Motor neuron (in vitro differentiated cells): ENCODE data around the gene LRP5. TPM values are rescaled to one million over a fixed set of nuclear protein-coding genes. Genes with fewer than 3 reads are reported as not detected.
"Not testable (repeated sequence)": the region's sequence is repeated elsewhere in the genome, so short reads cannot be mapped to it uniquely, and the experiment has no call there.

ENCODE experiments used
- ATAC-seq, 8 experiments: fragments of 200-7000 bp; cut with Tn5 transposase; replicated peaks in 6 of 8; 2 replicates each; pipeline ENCODE4 v1.8.0; 2021; ENCODE audit warnings: mild to moderate bottlenecking in 8 of 8, moderate library complexity in 8 of 8
- H3K27ac ChIP-seq, 2 donors: fragments of 250-450 bp; sonication (Bioruptor Pico); 2 replicates each; pipeline ENCODE4 v1.9.0; 2021; ENCODE audit warnings: antibody characterized with exemption in 2 of 2, mild to moderate bottlenecking in 2 of 2, moderate library complexity in 1 of 2
- H3K4me1 ChIP-seq, 2 donors: fragments of 250-450 bp; sonication (Bioruptor Pico); replicated peaks in 1 of 2; 2 replicates each; pipeline ENCODE4 v1.6.1; 2021; ENCODE audit warnings: antibody characterized with exemption in 2 of 2, mild to moderate bottlenecking in 2 of 2, moderate library complexity in 1 of 2
- H3K4me3 ChIP-seq, 5 donors: fragments of 250-450 bp; sonication (Bioruptor Pico); 2 replicates each; pipeline ENCODE4 v1.9.0; 2021; ENCODE audit warnings: antibody characterized with exemption in 5 of 5, mild to moderate bottlenecking in 5 of 5, moderate library complexity in 4 of 5
- WGBS, 10 experiments: fragments of 450-650 bp; shearing (Covaris generic); methylation state at CpG; one replicate each; pipeline ENCODE4 v1.0.0; 2022; 5-methylcytosine and 5-hydroxymethylcytosine counted together
- in situ Hi-C, 9 experiments: fragments of 400-800 bp; cut with MboI; loops; one replicate each; pipeline ENCODE4 v1.15.0; 2021; ENCODE audit warnings: low sequenced_read_pairs in 9 of 9, low pct_unique_long_range_greater_than_20kb in 2 of 9; ENCODE audit not compliant: unreplicated experiment in 9 of 9
- total RNA-seq, 8 experiments: library from RNA; unstranded; fragments of 300-600 nt; gene quantifications; 2 replicates each; pipeline versions ENCODE4 v1.2.3 to v1.2.4, GENCODE V29; 2022

The LRP5 gene
- total RNA-seq, 8 experiments from 2014 or later, result 4.8 to 49.4 (median 14.0) TPM

DNA sequence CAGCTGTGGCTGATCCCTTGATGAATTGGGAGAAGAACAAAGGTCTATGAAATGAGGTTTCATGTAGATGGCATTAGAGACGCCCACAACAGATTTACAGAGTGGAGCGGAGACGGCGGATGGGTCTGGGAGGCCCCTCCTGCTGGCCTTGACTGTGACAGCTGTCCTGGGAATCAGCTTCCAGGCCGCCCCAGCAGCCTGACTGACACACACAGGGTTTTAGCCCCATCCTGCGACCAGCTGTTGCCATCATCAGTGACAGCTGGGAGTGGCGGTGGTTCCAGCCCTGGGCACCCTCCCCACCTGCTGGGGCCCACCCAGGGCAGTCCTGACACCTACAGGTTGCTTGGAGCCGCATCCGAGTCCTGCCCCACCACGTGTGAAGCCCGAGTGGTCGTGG lies 84.1 kb downstream of the LRP5 start:
- in situ Hi-C loops, result no loop called here
- peak in 5 of 8 experiments; percentile 79 to 95 (median 94) for ATAC-seq
- 20 to 100% methylated on average over 1 to 4 of the region's 12 CpGs; no CpG with 5 or more reads in 8 of the 10 experiments for WGBS, 10 experiments

DNA sequence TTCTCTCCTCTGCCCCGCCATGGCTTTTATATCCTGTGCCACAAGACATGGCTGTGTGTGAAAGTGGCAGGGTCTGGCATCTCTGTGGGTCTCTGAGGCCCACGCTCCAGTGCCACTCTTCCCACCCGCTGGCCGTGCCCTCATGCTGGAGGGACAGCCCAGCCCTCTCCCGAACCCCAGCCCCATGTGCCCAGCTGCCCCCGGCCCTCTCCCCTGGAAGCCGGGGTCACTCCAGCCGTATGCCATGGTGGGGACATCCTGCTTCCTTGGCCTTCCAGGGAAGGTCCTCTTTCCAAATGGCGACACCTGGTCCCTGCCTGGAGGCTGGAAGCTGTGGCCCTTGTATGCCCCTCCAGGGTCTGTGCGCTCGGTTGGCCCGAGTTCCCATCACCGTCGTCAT lies 84.9 kb downstream of the LRP5 start:
- peaks cover 16 to 22% of the 10 kb centered on the region in 2 donors for H3K4me1 ChIP-seq
- WGBS, 10 experiments, result 40 to 80% methylated on average over 1 to 2 of the region's 14 CpGs; no CpG with 5 or more reads in 8 of the 10 experiments
- in situ Hi-C loops, result no loop called here
- H3K27ac ChIP-seq, result peak overlapping the region; percentile 56 to 70
- no peak overlapping the region for H3K4me3 ChIP-seq
- ATAC-seq, result no peak

More for the DNA sequence above, 84.1 kb downstream of the LRP5 start:
- peak overlapping the region; percentile 56 to 70 for H3K27ac ChIP-seq
- H3K4me1 ChIP-seq, result peaks cover 16 to 22% of the 10 kb centered on the region in 2 donors
- no peak overlapping the region for H3K4me3 ChIP-seq

DNA sequence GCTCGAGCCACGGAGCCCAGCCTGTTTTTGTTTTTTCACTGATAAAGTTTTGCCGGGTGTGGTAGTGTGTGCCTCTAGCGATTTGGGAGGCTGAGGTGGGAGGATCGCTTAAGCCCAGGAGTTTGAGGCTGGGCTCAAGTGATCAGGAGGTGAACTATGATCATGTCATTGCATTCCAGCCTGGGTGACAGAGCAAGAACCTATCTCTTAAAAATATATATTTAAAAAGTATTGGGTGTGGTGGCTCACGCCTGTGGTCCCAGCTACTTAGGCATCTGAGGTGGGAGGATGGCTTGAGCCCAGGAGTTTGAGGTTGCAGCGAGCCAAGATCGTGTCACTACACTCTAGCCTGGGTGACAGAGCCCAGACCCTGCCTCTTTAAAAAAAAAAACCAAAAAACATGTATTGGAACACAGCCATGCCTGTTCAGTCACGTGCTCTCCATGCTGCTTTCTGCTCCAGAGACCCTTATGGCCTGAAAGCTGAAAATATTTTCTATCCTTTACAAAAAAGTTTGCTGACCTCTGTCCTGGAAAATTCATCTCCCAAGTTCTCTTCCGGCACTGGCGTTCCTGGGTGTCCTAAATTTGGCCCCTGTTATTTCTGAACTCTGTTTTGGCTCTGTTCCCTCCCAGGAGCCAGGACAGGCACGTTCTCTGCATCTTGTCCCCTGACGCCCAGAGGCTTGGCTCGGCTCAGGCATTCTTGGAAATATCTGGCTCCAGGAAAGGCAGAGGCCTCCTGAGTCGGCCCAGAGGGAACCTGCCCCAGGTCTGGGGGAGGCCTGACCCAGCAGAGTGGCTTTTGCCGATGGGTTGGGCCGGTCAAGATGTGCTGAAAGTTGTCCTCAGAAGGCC lies 86.8 kb downstream of the LRP5 start:
- H3K4me3 ChIP-seq, result no peak overlapping the region
- in situ Hi-C loops, result no loop called here
- peaks cover 16 to 22% of the 10 kb centered on the region in 2 donors for H3K4me1 ChIP-seq
- ATAC-seq, result peak in 2 of 8 experiments; percentile 43 to 49
- 27 to 100% (median 87%) methylated on average over 2 to 16 of the region's 17 CpGs for WGBS, 10 experiments
- no peak overlapping the region for H3K27ac ChIP-seq

DNA sequence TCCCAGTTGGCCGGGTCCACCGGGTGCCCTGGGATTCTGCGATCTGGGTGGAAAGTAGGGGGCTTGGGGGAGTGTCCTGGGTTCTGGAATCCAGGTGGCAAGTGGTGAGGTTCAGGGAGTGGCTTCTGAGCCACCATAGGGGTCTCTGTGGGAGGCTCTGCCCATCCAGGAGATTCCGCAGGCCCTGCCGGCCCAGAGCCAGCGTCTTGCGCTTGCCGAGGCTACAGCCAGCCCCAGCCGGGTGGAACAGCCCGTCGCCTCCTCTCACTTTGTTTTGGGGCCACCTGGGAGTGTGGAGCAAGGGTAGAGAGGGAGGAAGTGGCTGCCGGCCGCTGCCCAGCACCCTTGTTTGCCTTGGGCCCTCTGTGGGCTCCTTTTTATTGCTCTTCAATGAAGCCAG lies 87.5 kb downstream of the LRP5 start:
- WGBS, 10 experiments, result 60 to 100% (median 79%) methylated on average over 1 to 6 of the region's 13 CpGs; no CpG with 5 or more reads in 6 of the 10 experiments
- no peak for ATAC-seq

GRCh38 chr11:68400584-68400983 lies 88.2 kb downstream of the LRP5 start:
- not testable (repeated sequence) for H3K27ac ChIP-seq, H3K4me3 ChIP-seq, ATAC-seq
- H3K4me1 ChIP-seq, result peaks cover 16 to 21% of the 10 kb centered on the region in 2 donors
- in situ Hi-C loops, result loop anchor here in 1 of 9 experiments (25.0 kb wide), 1 partner anchor 163 kb away; no protein-coding TSS in a partner anchor
- 83 to 100% (median 96%) methylated on average over 1 to 6 of the region's 7 CpGs for WGBS, 10 experiments

More for the DNA sequence above, 87.5 kb downstream of the LRP5 start:
- H3K4me3 ChIP-seq, result no peak overlapping the region
- in situ Hi-C loops, result loop anchor here in 1 of 9 experiments (25.0 kb wide), 1 partner anchor 163 kb away; no protein-coding TSS in a partner anchor
- peaks cover 16 to 22% of the 10 kb centered on the region in 2 donors for H3K4me1 ChIP-seq
- H3K27ac ChIP-seq, result no peak overlapping the region

DNA sequence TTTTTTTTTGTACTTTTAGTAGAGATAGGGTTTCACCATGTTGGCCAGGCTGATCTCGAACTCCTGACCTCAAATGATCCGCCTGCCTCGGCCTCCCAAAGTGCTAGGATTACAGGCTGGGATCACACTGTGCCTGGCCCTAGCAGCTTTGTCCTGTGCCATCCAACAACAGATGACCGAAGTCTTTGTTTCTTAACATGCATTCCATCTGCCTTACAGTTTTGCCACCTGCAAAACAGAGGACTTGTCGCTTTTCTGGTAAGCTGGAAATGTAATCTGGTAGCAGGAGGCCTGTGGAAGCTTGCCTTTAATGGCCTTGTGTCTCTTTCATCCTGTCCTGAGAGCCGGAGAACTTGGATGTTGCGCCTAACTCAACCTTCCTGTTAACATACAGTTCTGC lies 89.5 kb downstream of the LRP5 start:
- H3K4me3 ChIP-seq, result no peak overlapping the region
- 40 to 100% (median 81%) methylated on average over 1 to 5 of the region's 7 CpGs; no CpG with 5 or more reads in 3 of the 10 experiments for WGBS, 10 experiments
- H3K27ac ChIP-seq, result no peak overlapping the region
- in situ Hi-C loops, result loop anchor here in 1 of 9 experiments (25.0 kb wide), 1 partner anchor 165 kb away; no protein-coding TSS in a partner anchor
- no peak for ATAC-seq
- peaks cover 4 to 9% of the 10 kb centered on the region in 2 donors for H3K4me1 ChIP-seq

- Histone ChIP-seq H3K4me3 (no peak overlapping the region), H3K4me1 (peaks cover 0 to 7% of the 10 kb centered on the region in 2 donors), H3K27ac (no peak overlapping the region)
- ATAC-seq, result peak in 1 of 8 experiments; percentile 31
- 80 to 100% (median 100%) methylated on average over 1 to 8 of the region's 15 CpGs; no CpG with 5 or more reads in 1 of the 10 experiments for WGBS, 10 experiments
- in situ Hi-C loops, result loop anchor here in 1 of 9 experiments (25.0 kb wide), 1 partner anchor 165 kb away; no protein-coding TSS in a partner anchor
Measured at GRCh38 chr11:68402355-68403031, 90.1 kb downstream of the LRP5 start.

DNA sequence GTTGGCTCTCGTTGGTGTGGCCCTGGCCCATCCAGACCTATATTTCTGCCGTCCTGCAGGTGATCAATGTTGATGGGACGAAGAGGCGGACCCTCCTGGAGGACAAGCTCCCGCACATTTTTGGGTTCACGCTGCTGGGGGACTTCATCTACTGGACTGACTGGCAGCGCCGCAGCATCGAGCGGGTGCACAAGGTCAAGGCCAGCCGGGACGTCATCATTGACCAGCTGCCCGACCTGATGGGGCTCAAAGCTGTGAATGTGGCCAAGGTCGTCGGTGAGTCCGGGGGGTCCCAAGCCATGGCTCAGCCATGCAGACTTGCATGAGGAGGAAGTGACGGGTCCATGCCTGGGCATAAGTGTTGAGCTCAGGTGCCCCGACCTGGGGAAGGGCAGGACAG lies 91.0 kb downstream of the LRP5 start:
- 90 to 100% (median 95%) methylated on average over 1 to 8 of the region's 18 CpGs; no CpG with 5 or more reads in 6 of the 10 experiments for WGBS, 10 experiments
- no peak for ATAC-seq
- in situ Hi-C loops, result loop anchor here in 1 of 9 experiments (25.0 kb wide), 1 partner anchor 166 kb away; no protein-coding TSS in a partner anchor

DNA sequence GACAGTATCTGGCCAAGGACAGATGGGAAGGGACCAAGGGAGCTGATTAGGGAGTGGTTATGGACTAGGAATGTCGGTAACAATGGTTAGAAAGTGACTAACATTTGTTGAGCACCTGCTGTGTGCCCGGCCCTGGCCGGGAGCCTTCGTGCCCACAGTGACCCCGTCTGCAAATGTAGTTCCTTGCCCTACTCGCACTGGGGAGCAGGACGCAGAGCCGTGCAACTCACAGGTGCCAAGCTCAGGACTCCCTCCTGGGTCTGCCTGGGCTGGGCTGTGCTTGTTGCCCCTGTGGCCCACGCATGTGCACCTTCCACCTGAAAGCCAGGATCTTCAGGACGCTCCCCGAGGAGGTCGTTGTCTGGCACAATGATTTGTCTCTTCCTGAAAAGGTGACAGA lies 91.4 kb downstream of the LRP5 start:
- WGBS, 10 experiments, result 38 to 100% (median 95%) methylated on average over 1 to 4 of the region's 12 CpGs; no CpG with 5 or more reads in 4 of the 10 experiments
- Histone ChIP-seq H3K27ac (no peak overlapping the region), H3K4me3 (no peak overlapping the region), H3K4me1 (no peaks in the 10 kb centered on the region)
- ATAC-seq, result no peak
- in situ Hi-C loops, result loop anchor here in 1 of 9 experiments (25.0 kb wide), 1 partner anchor 167 kb away; no protein-coding TSS in a partner anchor

More for the DNA sequence above, 91.0 kb downstream of the LRP5 start:
- peaks cover 0 to under 1% of the 10 kb centered on the region in 2 donors for H3K4me1 ChIP-seq
- H3K4me3 ChIP-seq, result no peak overlapping the region
- no peak overlapping the region for H3K27ac ChIP-seq

- in situ Hi-C loops, result loop anchor here in 1 of 9 experiments (25.0 kb wide), 1 partner anchor 169 kb away; no protein-coding TSS in a partner anchor
- no peak overlapping the region for H3K27ac ChIP-seq
- no peaks in the 10 kb centered on the region for H3K4me1 ChIP-seq
- peak in 1 of 8 experiments; percentile 70 for ATAC-seq
- no peak overlapping the region for H3K4me3 ChIP-seq
- 72 to 100% (median 88%) methylated on average over 2 to 15 of the region's 34 CpGs for WGBS, 10 experiments
Measured at GRCh38 chr11:68406324-68407313, 94.2 kb downstream of the LRP5 start.

GRCh38 chr11:68408512-68408911 lies 96.1 kb downstream of the LRP5 start:
- ATAC-seq, result no peak
- WGBS, 10 experiments, result 87 to 100% (median 96%) methylated on average over 1 to 8 of the region's 9 CpGs
- in situ Hi-C loops, result loop anchor here in 1 of 9 experiments (25.0 kb wide), 1 partner anchor 171 kb away; no protein-coding TSS in a partner anchor

More at GRCh38 chr11:68408512-68408911, 96.1 kb downstream of the LRP5 start:
- Histone ChIP-seq H3K4me1 (peaks cover 0 to 9% of the 10 kb centered on the region in 2 donors), H3K4me3 (no peak overlapping the region), H3K27ac (no peak overlapping the region)
